SK-N-SH (cell line): ENCODE measurements around the gene DNAJB8. TPM values are rescaled to one million over a fixed set of nuclear protein-coding genes. Genes with fewer than 3 reads are reported as not detected.
A peak's percentile ranks its signal among the peaks of the same experiment; 100 is the strongest.

Experiments
- CTCF ChIA-PET: fragments of 300-600, 350-600 bp; formaldehyde crosslinking; extraction: SDS; loops from one replicate; lab custom pipeline; 2021; lab: Yijun Ruan, JAX
- POLR2A ChIA-PET: fragments of 350-600 bp; sonication (Branson Sonifier 250); formaldehyde crosslinking; extraction: SDS; loops from one replicate; lab custom pipeline; 2020; ENCODE audit warnings: antibody characterized with exemption, inconsistent platforms; lab: Yijun Ruan, JAX
- DNase-seq: peaks from one replicate; pipeline ENCODE4 v3.0.0; 2012
- H2AFZ ChIP-seq: fragments of 200-600 bp; sonication (generic); 2 replicates; pipeline ENCODE4 v1.8.1; 2016; ENCODE audit warnings: antibody characterized with exemption, mild to moderate bottlenecking, low read depth
- H3F3A ChIP-seq: fragments of 200-600 bp; sonication (generic); replicated peaks from 2 replicates; pipeline ENCODE3; 2016; ENCODE audit warnings: antibody characterized with exemption, mild to moderate bottlenecking; ENCODE audit not compliant: insufficient read depth
- H3K27ac ChIP-seq, 2 experiments: fragments of 200-500 bp in 1 of 2; fragments of 200-600 bp in 1 of 2; sonication (Bioruptor generic) in 1 of 2; sonication (generic), shearing (Covaris generic) in 1 of 2; 2 replicates each; pipeline versions ENCODE4 v1.5.1 to v1.6.1; 2014 to 2016; ENCODE audit warnings: low read depth in 2 of 2, inconsistent platforms in 1 of 2, low read length in 1 of 2, mild to moderate bottlenecking in 1 of 2, mixed read lengths in 1 of 2
- H3K27me3 ChIP-seq: fragments of 200-600 bp; sonication (generic), shearing (Covaris generic); 2 replicates; pipeline ENCODE4 v1.6.1; 2016; ENCODE audit warnings: mixed run types; ENCODE audit not compliant: insufficient read depth
- H3K36me3 ChIP-seq, 2 experiments: fragments of 200-500 bp in 1 of 2; fragments of 200-600 bp in 1 of 2; sonication (Bioruptor generic) in 1 of 2; sonication (generic) in 1 of 2; replicated peaks in 1 of 2; 2 replicates each; pipeline versions ENCODE3 to v1.5.1; 2014 to 2016; ENCODE audit warnings: low read length in 1 of 2, mild to moderate bottlenecking in 1 of 2; ENCODE audit not compliant: insufficient read depth in 2 of 2, control insufficient read depth in 1 of 2
- H3K4me1 ChIP-seq, 2 experiments: fragments of 200-500 bp in 1 of 2; fragments of 200-600 bp in 1 of 2; sonication (Bioruptor generic) in 1 of 2; sonication (generic), shearing (Covaris generic) in 1 of 2; 2 replicates each; pipeline versions ENCODE4 v1.5.1 to v1.6.1; 2014 to 2016; ENCODE audit warnings: low read depth in 1 of 2, low read length in 1 of 2, mixed run types in 1 of 2; ENCODE audit not compliant: insufficient read depth in 2 of 2, control insufficient read depth in 1 of 2
- H3K4me2 ChIP-seq: fragments of 200-600 bp; sonication (generic), shearing (Covaris generic); 2 replicates; pipeline ENCODE4 v1.6.1; 2017; ENCODE audit warnings: mixed run types
- H3K4me3 ChIP-seq, 2 experiments: fragments of 200-500 bp in 1 of 2; fragments of 200-600 bp in 1 of 2; sonication (Bioruptor generic) in 1 of 2; sonication (generic), shearing (Covaris generic) in 1 of 2; 2 replicates each; pipeline versions ENCODE4 v1.5.1 to v1.8.1; 2014 to 2016; ENCODE audit warnings: low read depth in 2 of 2, inconsistent platforms in 1 of 2, low read length in 1 of 2, mild to moderate bottlenecking in 1 of 2, mixed read lengths in 1 of 2, moderate library complexity in 1 of 2
- H3K79me2 ChIP-seq: fragments of 200-600 bp; sonication (generic); 2 replicates; pipeline ENCODE4 v1.8.1; 2017; ENCODE audit warnings: mild to moderate bottlenecking; ENCODE audit not compliant: insufficient read depth
- H3K9ac ChIP-seq: fragments of 200-600 bp; sonication (generic); 2 replicates; pipeline ENCODE4 v1.6.1; 2017; ENCODE audit warnings: mixed run types
- H3K9me2 ChIP-seq: fragments of 200-600 bp; sonication (generic); 2 replicates; pipeline ENCODE4 v1.6.1; 2017; ENCODE audit warnings: mixed run types
- H3K9me3 ChIP-seq: fragments of 200-600 bp; sonication (generic); 2 replicates; pipeline ENCODE4 v1.6.1; 2017; ENCODE audit warnings: mixed run types, mild to moderate bottlenecking, moderate library complexity
- H4K20me1 ChIP-seq: fragments of 200-600 bp; sonication (generic); 2 replicates; pipeline ENCODE4 v1.6.1; 2017; ENCODE audit warnings: mild to moderate bottlenecking, mixed run types; ENCODE audit not compliant: insufficient read depth
- CHD2 ChIP-seq: fragments of 150-350 bp; IDR thresholded peaks from 2 replicates; pipeline ENCODE4 v1.6.1; 2018; ENCODE audit warnings: low read length; ENCODE audit not compliant: partially characterized antibody
- EZH2phosphoT487 ChIP-seq: fragments of 200-600 bp; sonication (generic); IDR thresholded peaks from 2 replicates; pipeline ENCODE4 v1.6.1; 2017; ENCODE audit warnings: low read depth, mixed run types, mild to moderate bottlenecking, antibody characterized with exemption, moderate library complexity, borderline replicate concordance
- FOSL2 ChIP-seq: IDR thresholded peaks from 2 replicates; pipeline ENCODE4 v1.4.0; 2012; ENCODE audit warnings: low read depth, mild to moderate bottlenecking, moderate library complexity, borderline replicate concordance
- FOXJ3 ChIP-seq: sonication (generic); formaldehyde crosslinking; IDR thresholded peaks from 2 replicates; pipeline ENCODE4 v1.5.1; 2020; ENCODE audit warnings: mild to moderate bottlenecking, missing genetic modification reagents
- FOXM1 ChIP-seq: IDR thresholded peaks from 2 replicates; pipeline ENCODE4 v1.4.0; 2012; ENCODE audit warnings: low read depth, mild to moderate bottlenecking
- GABPA ChIP-seq: IDR thresholded peaks from 2 replicates; pipeline ENCODE4 v1.4.0; 2012; ENCODE audit warnings: low read depth, mild to moderate bottlenecking
- JUND ChIP-seq: IDR thresholded peaks from 2 replicates; pipeline ENCODE4 v1.4.0; 2012
- NFIC ChIP-seq: IDR thresholded peaks from 2 replicates; pipeline ENCODE4 v1.4.0; 2012; ENCODE audit warnings: borderline replicate concordance
- NRF1 ChIP-seq: IDR thresholded peaks from 2 replicates; pipeline ENCODE4 v1.6.1; 2012; ENCODE audit warnings: low read depth, mild to moderate bottlenecking, low read length
- POLR2AphosphoS5 ChIP-seq: IDR thresholded peaks from 2 replicates; pipeline ENCODE4 v1.6.1; 2012; ENCODE audit warnings: low read depth, low read length
- RCOR1 ChIP-seq: fragments of 150-350 bp; IDR thresholded peaks from 2 replicates; pipeline ENCODE4 v1.6.1; 2017; ENCODE audit warnings: antibody characterized with exemption, low read length
- RFX5 ChIP-seq: IDR thresholded peaks from 2 replicates; pipeline ENCODE4 v1.6.1; 2012; ENCODE audit warnings: mild to moderate bottlenecking, improper control_type of control experiment, low read length
- RXRA ChIP-seq: IDR thresholded peaks from 2 replicates; pipeline ENCODE4 v1.4.0; 2012; ENCODE audit warnings: low read depth, mild to moderate bottlenecking, borderline replicate concordance
- SIN3A ChIP-seq: IDR thresholded peaks from 2 replicates; pipeline ENCODE4 v1.6.1; 2012; ENCODE audit warnings: low read depth, mild to moderate bottlenecking, low read length, moderate library complexity, borderline replicate concordance
- SMC3 ChIP-seq: IDR thresholded peaks from 2 replicates; pipeline ENCODE4 v1.6.1; 2012; ENCODE audit warnings: low read depth, low read length, improper control_type of control experiment
- TCF12 ChIP-seq: IDR thresholded peaks from 2 replicates; pipeline ENCODE4 v1.4.0; 2012
- TEAD4 ChIP-seq: IDR thresholded peaks from 2 replicates; pipeline ENCODE4 v1.4.0; 2012; ENCODE audit warnings: mild to moderate bottlenecking, borderline replicate concordance; ENCODE audit not compliant: insufficient read depth
- WGBS: methylation state at CpG from one replicate; pipeline ENCODE4 v1.1.6; 2017; ENCODE audit warnings: low lambda C conversion rate; 5-methylcytosine and 5-hydroxymethylcytosine counted together
- polyA plus RNA-seq, 3 experiments: library from polyadenylated mRNA; depleted of rRNA; stranded (reverse); fragments of >200 nt; gene quantifications; 2 replicates each; pipeline ENCODE4 v1.2.3, GENCODE V29; 2012
- TF ChIP-seq, protein P1 (sequence below): IDR thresholded peaks from 2 replicates; pipeline ENCODE4 v1.4.0; 2012; ENCODE audit warnings: low read depth, borderline replicate concordance
- TF ChIP-seq, protein P2 (sequence below): IDR thresholded peaks from 2 replicates; pipeline ENCODE4; 2012

DNAJB8 gene
- polyA plus RNA-seq, 1 of the 3 experiments (the other 2 are of a cell fraction): not detected

DNA sequence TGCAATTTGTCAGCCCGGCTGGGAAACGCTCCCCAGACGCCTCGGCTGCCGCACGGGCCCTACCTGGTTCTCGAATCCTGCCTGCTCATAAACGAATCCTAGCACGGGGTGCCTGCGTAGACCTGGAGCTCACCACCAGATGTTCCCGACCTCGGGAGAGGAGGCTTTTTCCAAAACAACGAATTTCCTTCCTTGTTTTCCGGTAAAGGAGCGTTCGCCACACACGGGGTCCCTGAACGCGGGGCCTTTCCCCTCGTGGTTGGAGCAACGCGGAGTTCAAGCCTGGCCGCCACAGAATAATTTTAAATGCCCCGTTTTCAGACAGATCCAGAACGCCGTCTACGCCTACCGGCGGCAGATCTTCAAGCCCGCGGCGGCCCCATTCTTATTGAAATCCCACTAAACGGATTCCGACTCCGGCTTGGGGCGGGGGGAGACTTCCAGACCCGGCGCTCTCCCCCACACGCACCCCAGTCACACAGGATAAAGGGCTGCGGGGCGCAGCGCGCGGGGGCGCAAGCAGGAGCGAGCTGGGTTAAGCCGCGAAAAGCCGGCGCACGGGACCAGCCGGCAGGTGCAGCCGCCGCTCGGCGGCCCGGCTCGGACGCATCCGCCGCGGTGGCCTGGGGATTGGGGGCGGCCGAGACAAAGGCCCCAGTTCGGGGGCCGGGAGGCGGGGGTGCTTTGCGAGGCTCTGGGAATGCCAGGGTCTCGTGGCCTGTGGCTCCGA lies 25.4 kb upstream of the DNAJB8 start:
- Histone ChIP-seq H3K9me3 (no peaks in the 10 kb centered on the region), H3K4me2 (no peak overlapping the region), H3K36me3 (peaks cover 0 to 4% of the 10 kb centered on the region in 2 experiments), H3K9ac (no peak overlapping the region), H3K4me1 (peaks cover 0 to 37% of the 10 kb centered on the region in 2 experiments; a peak in 1 of 4 replicates), H3K27me3 (peaks cover 23% of the 10 kb centered on the region; the same call in 1 of the 2 replicates), H2AFZ (no peak overlapping the region), H3K27ac (peak overlapping the region in 1 of 2 experiments; percentile 97; a peak in 2 of 4 replicates), H3K9me2 (no peaks in the 10 kb centered on the region), H3K4me3 (peak overlapping the region in 1 of 2 experiments; percentile 75; a peak in 2 of 4 replicates), H3K79me2 (peaks cover 9% of the 10 kb centered on the region), H3F3A (peaks cover 7% of the 10 kb centered on the region), H4K20me1 (peaks cover 19% of the 10 kb centered on the region; the same call in 1 of the 2 replicates)
- ChIA-PET POLR2A (interaction anchor here (1.0 to 5.7 kb wide), 11 partner anchors 10 to 214 kb away, joined by 3 to 66 read pairs (median 5); no protein-coding TSS in a partner anchor), CTCF (interaction anchor here (1.0 to 2.4 kb wide), 5 partner anchors 9 to 92 kb away, joined by 3 to 17 read pairs (median 5); no protein-coding TSS in a partner anchor)
- no peak for DNase-seq
- TF ChIP-seq EZH2phosphoT487 (0 out of 2 replicates have a peak, but pooled peaks have one; percentile 30), GABPA (no peak), TCF12 (peak; percentile 12; the same call in 1 of the 2 replicates), POLR2AphosphoS5 (peak; percentile 32; the same call in 1 of the 2 replicates), NRF1 (no peak)
- WGBS: 35% methylated on average over 42 of the region's 70 CpGs

DNA sequence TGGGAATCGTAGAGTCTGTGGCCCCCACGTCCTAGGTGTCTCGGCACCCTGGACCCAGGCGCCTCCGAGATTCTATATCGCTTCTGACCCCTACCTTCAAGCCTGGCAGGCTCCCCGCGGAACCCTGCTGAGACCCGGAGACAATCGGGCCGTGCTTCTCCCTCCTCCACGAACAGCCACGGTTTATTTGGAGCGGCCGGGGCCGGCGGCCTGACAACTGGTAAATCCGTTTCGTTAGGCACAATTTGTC lies 24.9 kb upstream of the DNAJB8 start:
- peaks cover 7% of the 10 kb centered on the region for H3F3A ChIP-seq
- peaks cover 23% of the 10 kb centered on the region; the same call in 1 of the 2 replicates for H3K27me3 ChIP-seq
- H3K4me3 ChIP-seq: peak overlapping the region in 1 of 2 experiments; percentile 75; a peak in 2 of 4 replicates
- no peaks in the 10 kb centered on the region for H3K9me3 ChIP-seq
- H3K27ac ChIP-seq: peak overlapping the region in 1 of 2 experiments; percentile 97; a peak in 2 of 4 replicates
- H3K4me2 ChIP-seq: no peak overlapping the region; the same call in 1 of the 2 replicates
- DNase-seq: no peak
- H3K79me2 ChIP-seq: peaks cover 13% of the 10 kb centered on the region
- H3K9ac ChIP-seq: no peak overlapping the region
- 10% methylated on average over 6 of the region's 19 CpGs for WGBS
- H3K9me2 ChIP-seq: no peaks in the 10 kb centered on the region
- ChIA-PET CTCF (interaction anchor here (1.0 to 2.4 kb wide), 3 partner anchors 9 to 93 kb away, joined by 3 to 6 read pairs (median 5); no protein-coding TSS in a partner anchor), POLR2A (interaction anchor here (0.9 to 5.7 kb wide), 10 partner anchors 10 to 315 kb away, joined by 3 to 66 read pairs (median 10); no protein-coding TSS in a partner anchor)
- TF ChIP-seq FOXJ3 (CRISPR knock-in tag) (no peak), POLR2AphosphoS5 (no peak), EZH2phosphoT487 (no peak), SMC3 (no peak), FOXM1 (no peak), RCOR1 (no peak), NFIC (no peak), GABPA (no peak), RFX5 (no peak), CHD2 (no peak), FOSL2 (no peak), RXRA (no peak), SIN3A (no peak), TEAD4 (no peak), JUND (no peak)
- TF ChIP-seq, protein P1, sequence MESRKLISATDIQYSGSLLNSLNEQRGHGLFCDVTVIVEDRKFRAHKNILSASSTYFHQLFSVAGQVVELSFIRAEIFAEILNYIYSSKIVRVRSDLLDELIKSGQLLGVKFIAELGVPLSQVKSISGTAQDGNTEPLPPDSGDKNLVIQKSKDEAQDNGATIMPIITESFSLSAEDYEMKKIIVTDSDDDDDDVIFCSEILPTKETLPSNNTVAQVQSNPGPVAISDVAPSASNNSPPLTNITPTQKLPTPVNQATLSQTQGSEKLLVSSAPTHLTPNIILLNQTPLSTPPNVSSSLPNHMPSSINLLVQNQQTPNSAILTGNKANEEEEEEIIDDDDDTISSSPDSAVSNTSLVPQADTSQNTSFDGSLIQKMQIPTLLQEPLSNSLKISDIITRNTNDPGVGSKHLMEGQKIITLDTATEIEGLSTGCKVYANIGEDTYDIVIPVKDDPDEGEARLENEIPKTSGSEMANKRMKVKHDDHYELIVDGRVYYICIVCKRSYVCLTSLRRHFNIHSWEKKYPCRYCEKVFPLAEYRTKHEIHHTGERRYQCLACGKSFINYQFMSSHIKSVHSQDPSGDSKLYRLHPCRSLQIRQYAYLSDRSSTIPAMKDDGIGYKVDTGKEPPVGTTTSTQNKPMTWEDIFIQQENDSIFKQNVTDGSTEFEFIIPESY: no peak
- TF ChIP-seq, protein P2, sequence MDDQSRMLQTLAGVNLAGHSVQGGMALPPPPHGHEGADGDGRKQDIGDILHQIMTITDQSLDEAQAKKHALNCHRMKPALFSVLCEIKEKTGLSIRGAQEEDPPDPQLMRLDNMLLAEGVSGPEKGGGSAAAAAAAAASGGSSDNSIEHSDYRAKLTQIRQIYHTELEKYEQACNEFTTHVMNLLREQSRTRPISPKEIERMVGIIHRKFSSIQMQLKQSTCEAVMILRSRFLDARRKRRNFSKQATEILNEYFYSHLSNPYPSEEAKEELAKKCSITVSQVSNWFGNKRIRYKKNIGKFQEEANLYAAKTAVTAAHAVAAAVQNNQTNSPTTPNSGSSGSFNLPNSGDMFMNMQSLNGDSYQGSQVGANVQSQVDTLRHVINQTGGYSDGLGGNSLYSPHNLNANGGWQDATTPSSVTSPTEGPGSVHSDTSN: no peak
- TF ChIP-seq, all 33 proteins: peak for 0
- Histone ChIP-seq H3K36me3 (peaks cover 0 to 4% of the 10 kb centered on the region in 2 experiments), H3K4me1 (peaks cover 0 to 33% of the 10 kb centered on the region in 2 experiments; a peak in 1 of 4 replicates), H4K20me1 (peaks cover 19% of the 10 kb centered on the region; the same call in 1 of the 2 replicates), H2AFZ (no peak overlapping the region)
